HAP-1 (cell line): Measurements from ENCODE around the gene PEPD.

Source experiments
- DNase-seq, 2 experiments: peaks; one replicate each; pipeline ENCODE4 v3.0.0-alpha.2; 2016 to 2020; ENCODE audit warnings: low spot score in 2 of 2
- H3K27me3 ChIP-seq: fragments of 250-450 bp; sonication (Bioruptor Pico); 2 replicates; pipeline ENCODE4 v1.5.1; 2020; ENCODE audit warnings: low read depth, mild to moderate bottlenecking, moderate library complexity
- H3K36me3 ChIP-seq: fragments of 250-450 bp; sonication (Bioruptor Pico); replicated peaks from 2 replicates; pipeline ENCODE4 v1.5.1; 2020; ENCODE audit warnings: mild to moderate bottlenecking
- H3K4me1 ChIP-seq: fragments of 250-450 bp; sonication (Bioruptor Pico); 2 replicates; pipeline ENCODE4 v1.5.1; 2020; ENCODE audit warnings: mild to moderate bottlenecking
- H3K4me3 ChIP-seq: fragments of 250-450 bp; sonication (Bioruptor Pico); 2 replicates; pipeline ENCODE4 v1.5.1; 2020; ENCODE audit warnings: mild to moderate bottlenecking, moderate library complexity
- H3K9me3 ChIP-seq: fragments of 250-450 bp; sonication (Bioruptor Pico); 2 replicates; pipeline ENCODE4 v1.5.1; 2020; ENCODE audit warnings: mild to moderate bottlenecking, moderate library complexity
- in situ Hi-C: fragments of 300-500 bp; cut with MboI; formaldehyde crosslinking; loops from 3 replicates; pipeline ENCODE4 v1.14.3; 2020; ENCODE audit warnings: low sequenced_read_pairs, inconsistent platforms, mixed read lengths

The PEPD gene

DNA sequence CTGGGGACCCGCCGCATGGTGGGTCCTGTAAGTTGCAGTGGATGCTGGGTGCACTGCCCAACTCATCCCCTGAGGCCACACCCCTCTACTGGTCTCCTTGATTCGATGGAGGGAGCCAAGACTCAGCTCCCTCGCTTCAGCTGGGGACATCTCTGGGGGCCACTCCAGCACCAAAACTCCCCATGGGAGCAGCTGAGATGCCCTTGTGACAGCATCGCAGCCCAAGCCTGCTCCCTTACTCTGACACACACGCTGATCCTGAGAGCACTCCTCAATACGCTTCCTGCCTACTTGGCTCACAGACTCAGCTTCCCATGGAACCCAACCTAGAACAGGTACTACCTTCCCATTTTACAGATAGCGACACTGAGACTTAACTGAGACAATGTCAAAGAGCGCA lies 56.2 kb downstream of the PEPD start:
- Histone ChIP-seq H3K36me3 (no peaks in the 10 kb centered on the region), H3K4me3 (no peak overlapping the region), H3K9me3 (no peaks in the 10 kb centered on the region), H3K4me1 (no peaks in the 10 kb centered on the region), H3K27me3 (no peaks in the 10 kb centered on the region)
- DNase-seq = no peak
- in situ Hi-C loops = no loop called here

DNA sequence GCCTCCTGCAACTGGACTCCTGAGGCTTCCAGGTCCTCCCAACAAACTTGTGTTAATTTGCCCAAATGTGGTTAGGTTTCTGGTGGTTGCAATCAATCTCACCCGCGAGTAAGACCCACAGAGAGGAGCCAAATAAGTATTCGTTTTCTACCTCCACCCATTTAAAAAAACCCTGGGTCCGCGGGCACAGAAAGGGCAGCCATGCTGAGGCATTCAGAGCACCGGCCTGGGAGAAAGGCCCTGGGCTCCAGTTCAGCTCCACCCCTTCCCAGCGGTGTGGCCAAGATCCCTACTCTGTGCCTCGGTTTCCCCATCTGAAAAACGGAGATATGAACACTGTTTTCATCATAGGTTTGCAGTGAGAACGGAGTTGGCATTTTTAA lies 56.9 kb downstream of the PEPD start:
- in situ Hi-C loops = no loop called here
- no peak for DNase-seq
- H3K36me3 ChIP-seq = no peaks in the 10 kb centered on the region
- no peaks in the 10 kb centered on the region for H3K9me3 ChIP-seq
- H3K27me3 ChIP-seq = no peaks in the 10 kb centered on the region
- H3K4me3 ChIP-seq = no peak overlapping the region
- no peaks in the 10 kb centered on the region for H3K4me1 ChIP-seq

DNA sequence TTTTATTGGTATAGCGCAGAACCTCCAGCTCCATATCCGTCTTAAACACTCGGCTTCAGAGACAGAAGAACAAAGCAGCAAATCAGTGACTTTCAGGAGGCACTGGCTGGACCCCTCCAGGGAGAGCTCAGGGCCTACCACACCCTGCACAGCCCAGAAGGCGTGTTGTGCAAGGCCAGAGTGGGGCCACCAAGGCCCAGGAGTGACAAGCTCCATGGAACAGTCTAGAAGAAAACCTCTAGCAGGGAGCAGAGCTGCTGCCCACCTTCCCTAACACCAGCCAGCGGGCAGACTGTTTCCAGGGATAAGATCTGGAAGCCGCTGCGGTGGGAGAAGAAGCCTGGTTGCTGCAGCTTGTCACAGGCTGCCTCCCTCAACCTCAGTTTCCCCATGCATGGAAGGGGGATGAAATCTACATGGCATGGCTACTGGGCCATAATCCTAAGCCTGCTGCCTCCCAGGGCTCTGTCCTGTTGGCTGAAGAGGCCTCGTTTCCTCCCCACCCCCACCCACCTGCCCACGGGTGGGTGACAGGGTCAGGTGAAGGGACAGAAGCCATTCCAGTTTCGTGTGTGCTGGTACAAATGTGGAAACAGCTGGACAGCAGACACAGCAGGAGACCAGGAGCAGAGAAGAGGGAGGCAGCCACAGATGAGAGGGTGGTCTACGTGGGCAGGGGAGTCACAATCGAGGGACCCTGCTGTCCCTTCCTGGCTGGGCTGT lies 57.4 kb downstream of the PEPD start:
- no peaks in the 10 kb centered on the region for H3K27me3 ChIP-seq
- H3K36me3 ChIP-seq = no peaks in the 10 kb centered on the region
- no peaks in the 10 kb centered on the region for H3K9me3 ChIP-seq
- no peak for DNase-seq
- in situ Hi-C loops = no loop called here
- H3K4me1 ChIP-seq = no peaks in the 10 kb centered on the region
- H3K4me3 ChIP-seq = no peak overlapping the region

DNA sequence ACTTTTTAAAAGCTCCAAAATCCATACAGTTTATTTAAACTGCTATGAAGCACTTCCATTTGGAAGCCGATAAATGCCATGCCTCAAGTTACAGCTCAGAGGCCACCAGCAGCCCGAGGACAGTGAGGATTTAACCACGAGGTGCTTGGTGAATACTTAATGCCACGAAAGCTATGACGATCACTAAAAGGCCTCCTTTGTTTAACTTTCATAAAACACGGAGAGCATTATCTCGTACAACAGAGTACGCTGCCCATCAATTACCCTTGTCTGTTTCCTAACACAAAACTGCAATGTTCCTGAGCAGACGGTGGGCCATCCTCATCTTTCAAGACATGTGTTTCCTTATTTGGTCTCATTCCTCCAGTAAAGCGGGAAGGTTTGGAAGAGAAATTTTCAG lies 58.4 kb downstream of the PEPD start:
- Histone ChIP-seq H3K36me3 (no peaks in the 10 kb centered on the region), H3K9me3 (no peaks in the 10 kb centered on the region), H3K4me3 (no peak overlapping the region), H3K27me3 (no peaks in the 10 kb centered on the region), H3K4me1 (no peaks in the 10 kb centered on the region)
- in situ Hi-C loops = no loop called here
- DNase-seq = no peak

DNA sequence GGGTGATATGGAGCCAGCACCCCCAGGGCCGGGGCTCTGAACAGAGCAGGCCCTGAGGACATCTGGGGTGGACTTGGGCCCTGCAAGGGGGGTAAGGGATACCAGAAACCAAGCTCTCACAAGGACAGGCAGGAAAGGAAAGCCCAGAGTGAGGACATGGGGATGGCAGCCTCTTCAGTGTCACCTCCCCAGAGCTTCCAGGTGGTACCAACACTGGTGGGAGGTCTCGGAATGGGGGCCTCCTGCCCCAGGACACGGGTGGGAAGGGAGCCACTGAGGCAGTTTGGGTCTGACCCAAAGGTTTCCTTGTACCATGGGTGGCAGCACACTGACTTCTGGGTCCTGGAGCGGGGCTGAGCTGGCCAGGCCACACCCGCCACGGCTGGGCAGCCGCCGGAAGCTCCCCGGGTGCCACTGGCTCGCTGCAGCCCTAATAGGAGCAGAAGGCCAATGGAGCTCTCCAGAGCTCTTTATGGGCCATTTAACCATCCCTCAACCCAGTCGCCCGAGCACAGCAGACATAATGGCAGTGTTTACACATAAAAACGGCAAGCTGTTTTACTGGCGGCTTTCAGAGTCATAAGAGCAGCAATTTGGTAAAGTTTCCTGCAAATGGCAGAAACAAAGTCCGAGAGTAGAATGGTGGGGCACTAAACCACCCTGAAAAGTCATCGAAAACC lies 59.3 kb downstream of the PEPD start:
- H3K9me3 ChIP-seq = no peaks in the 10 kb centered on the region
- in situ Hi-C loops = no loop called here
- H3K36me3 ChIP-seq = no peaks in the 10 kb centered on the region
- no peaks in the 10 kb centered on the region for H3K27me3 ChIP-seq
- H3K4me1 ChIP-seq = no peaks in the 10 kb centered on the region
- no peak overlapping the region for H3K4me3 ChIP-seq
- no peak for DNase-seq

DNA sequence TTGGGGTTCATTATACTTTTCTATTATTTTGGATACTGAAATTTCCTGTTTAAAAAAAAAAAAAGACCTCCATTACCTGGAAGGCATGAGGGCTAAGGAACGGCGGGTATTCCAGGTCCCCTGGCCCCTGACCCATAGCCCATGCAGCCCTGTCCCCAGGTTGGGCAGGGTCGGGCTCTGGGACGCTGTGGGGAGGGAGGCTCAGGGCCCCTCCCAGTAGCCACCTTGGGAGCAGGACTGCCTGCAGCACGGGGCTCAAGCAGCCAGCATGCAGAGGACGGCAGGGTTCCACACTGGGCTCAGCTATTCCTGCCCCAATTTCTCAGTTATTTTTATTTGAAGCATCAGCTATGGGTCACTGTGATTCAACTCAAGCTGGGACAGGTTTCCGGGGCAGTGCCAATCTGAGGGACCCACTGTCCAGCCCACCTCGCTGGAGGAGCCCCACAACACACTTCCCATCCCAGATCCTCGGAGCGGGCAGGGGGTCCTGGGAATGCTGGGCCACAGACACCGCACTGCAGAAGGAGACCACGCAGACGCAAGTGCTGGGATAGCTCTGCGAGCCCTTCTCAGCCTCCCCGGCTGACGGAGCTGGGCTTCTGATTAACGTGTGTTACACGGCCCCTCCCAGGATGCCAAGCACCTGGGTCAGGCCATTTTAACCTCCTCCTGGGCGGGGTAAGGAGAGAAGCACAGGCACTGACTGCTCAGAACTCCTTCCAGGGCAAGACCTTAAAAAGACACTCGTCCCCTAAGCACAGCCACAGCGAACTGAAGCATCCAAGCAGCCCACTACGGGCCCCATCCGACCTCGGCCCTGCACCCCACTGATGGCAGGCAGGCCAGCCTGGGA lies 60.1 kb downstream of the PEPD start:
- no peaks in the 10 kb centered on the region for H3K36me3 ChIP-seq
- no peaks in the 10 kb centered on the region for H3K4me1 ChIP-seq
- in situ Hi-C loops = no loop called here
- H3K27me3 ChIP-seq = no peaks in the 10 kb centered on the region
- no peaks in the 10 kb centered on the region for H3K9me3 ChIP-seq
- H3K4me3 ChIP-seq = no peak overlapping the region
- no peak for DNase-seq

DNA sequence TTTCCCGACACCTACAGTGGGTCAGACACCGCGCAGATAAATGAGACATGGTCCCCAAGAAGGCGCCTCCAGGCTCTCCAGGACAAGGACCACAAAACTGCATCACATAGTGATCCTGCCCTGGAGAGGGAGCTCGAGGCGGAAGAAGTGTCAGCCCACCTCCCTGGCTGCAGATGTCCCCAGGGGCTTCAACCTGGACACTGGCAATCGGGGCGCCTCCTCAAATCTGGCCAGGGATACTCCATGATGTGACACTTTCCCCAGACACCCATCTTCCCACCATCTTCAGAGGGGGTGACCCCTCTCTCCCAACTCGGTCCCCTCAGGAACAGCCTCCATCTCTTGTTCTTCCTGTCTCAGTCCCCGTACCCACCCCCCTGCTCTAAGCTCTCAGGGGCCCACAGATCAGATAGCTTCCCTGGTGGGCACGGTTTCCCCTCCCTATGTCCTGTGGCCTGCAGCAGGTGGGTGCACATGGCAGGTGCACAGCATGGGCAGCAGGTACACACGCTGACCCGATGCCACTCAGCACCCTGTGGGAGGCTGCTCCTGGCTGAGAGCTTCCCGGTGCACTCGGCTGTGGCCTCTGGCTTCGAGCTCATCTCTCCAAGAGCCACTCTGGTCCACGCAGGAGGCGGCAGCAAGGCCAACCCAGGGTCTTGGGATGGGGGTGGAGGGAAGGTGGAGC lies 61.2 kb downstream of the PEPD start:
- Histone ChIP-seq H3K27me3 (no peaks in the 10 kb centered on the region), H3K4me3 (no peak overlapping the region), H3K9me3 (no peaks in the 10 kb centered on the region), H3K36me3 (no peaks in the 10 kb centered on the region), H3K4me1 (no peaks in the 10 kb centered on the region)
- in situ Hi-C loops = no loop called here
- no peak for DNase-seq

DNA sequence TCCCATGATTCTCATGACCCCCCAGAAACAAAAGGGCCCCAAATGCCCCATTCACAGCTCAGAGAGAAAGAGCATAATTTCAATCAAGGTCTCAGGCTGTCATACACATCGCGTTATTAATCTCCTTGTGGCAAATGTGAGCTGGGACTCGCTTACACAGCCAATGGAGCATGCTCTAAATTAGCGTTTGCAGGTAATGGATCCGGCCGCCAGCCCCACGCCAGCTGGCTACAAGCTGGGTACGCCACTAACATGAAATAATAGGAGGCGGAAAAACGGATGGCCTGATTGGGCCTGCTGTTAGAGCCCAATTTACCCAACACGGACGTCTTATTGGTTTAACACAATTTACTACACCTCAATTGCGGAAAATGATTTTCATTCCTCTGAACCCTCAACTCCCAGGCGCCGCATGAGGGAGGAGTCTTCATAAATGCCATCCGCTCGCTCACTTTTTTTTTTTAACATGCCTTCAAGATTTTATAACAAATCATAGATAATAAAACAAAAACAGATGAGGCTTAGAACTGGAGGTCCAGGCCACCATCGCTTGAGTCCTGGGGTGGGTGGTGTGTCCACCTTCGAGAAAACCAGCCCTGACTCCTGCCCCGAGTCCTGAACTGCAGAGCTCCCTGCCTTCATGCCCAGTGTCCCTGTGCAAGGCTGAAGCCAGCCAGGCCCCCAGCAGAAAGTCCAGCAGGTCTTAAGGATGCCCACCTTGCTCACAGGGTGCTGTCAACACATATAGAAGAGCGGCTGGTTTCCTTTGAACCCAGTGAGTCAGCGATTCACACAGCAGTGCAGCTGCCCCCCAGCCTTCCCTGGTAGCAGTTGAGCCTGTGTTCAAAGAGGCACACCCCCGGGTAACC lies 62.1 kb downstream of the PEPD start:
- in situ Hi-C loops = no loop called here
- H3K9me3 ChIP-seq = no peaks in the 10 kb centered on the region
- H3K27me3 ChIP-seq = no peaks in the 10 kb centered on the region
- no peak overlapping the region for H3K4me3 ChIP-seq
- H3K4me1 ChIP-seq = no peaks in the 10 kb centered on the region
- DNase-seq = no peak
- H3K36me3 ChIP-seq = no peaks in the 10 kb centered on the region

DNA sequence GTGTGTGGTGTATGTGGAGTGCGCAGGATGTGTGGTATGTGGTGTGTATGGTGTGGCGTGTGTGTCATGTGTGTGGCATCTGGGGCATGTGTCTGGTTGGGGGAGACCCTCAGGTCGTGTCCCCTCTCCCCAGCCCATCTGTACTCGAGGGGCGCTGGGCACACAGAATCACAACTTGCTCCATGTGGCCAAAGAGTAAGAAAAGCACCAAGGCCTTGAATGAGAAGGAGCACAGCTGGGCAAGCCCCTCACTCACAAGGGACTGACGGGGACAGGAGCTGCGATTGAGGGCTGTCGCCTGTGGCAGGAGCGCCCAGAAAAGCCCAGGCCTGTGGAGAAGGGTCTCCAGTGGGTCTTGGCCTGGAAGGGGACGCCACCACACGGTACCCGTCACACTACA lies 62.8 kb downstream of the PEPD start:
- no peaks in the 10 kb centered on the region for H3K36me3 ChIP-seq
- in situ Hi-C loops = no loop called here
- no peaks in the 10 kb centered on the region for H3K9me3 ChIP-seq
- no peak overlapping the region for H3K4me3 ChIP-seq
- H3K27me3 ChIP-seq = no peaks in the 10 kb centered on the region
- no peak for DNase-seq
- H3K4me1 ChIP-seq = no peaks in the 10 kb centered on the region

DNA sequence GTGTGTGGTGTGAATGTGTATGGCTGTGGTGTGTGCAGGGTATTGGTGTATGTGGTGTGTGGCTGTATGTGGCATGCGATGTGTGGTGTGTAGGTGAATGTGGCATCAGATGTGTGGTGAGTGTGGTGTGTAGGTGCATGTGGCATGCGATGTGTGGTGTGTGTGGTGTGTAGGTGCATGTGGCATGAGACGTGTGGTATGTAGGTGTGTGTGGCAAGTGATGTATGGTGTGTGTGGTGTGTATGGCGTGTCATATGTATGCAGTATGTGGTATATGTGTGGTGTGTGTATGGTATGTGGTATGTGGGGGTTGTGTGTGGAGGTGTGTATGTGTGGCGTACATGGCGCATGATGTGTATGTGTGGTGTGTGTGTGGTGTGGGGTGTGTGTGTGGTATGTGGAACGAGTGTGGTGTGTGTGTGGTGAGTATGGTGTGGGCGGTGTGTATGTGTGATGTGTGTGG lies 63.4 kb downstream of the PEPD start:
- Histone ChIP-seq H3K4me3 (no peak overlapping the region), H3K27me3 (no peaks in the 10 kb centered on the region), H3K9me3 (no peaks in the 10 kb centered on the region), H3K36me3 (no peaks in the 10 kb centered on the region), H3K4me1 (no peaks in the 10 kb centered on the region)
- no peak for DNase-seq
- in situ Hi-C loops = no loop called here

DNA sequence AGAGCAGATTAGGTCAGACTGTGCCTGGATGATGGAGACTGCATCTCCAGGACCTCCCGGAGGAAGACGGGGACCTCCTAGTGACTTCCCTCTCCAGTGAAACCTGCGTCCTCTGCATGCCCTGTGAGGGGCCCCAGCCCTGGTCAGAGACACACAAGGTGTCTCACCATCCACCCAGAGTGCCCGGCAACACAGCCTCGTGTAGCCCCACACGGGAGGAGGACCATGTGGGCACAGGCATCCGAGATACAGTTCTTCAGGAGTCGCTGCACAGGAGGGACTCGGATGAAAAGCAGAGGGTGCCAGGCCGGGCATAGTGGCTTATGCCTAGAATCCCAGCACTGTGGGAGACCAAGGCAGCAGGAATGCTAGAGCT lies 64.8 kb downstream of the PEPD start:
- Histone ChIP-seq H3K27me3 (no peaks in the 10 kb centered on the region), H3K9me3 (no peaks in the 10 kb centered on the region), H3K4me1 (no peaks in the 10 kb centered on the region), H3K4me3 (no peak overlapping the region), H3K36me3 (no peaks in the 10 kb centered on the region)
- in situ Hi-C loops = no loop called here
- DNase-seq = no peak

DNA sequence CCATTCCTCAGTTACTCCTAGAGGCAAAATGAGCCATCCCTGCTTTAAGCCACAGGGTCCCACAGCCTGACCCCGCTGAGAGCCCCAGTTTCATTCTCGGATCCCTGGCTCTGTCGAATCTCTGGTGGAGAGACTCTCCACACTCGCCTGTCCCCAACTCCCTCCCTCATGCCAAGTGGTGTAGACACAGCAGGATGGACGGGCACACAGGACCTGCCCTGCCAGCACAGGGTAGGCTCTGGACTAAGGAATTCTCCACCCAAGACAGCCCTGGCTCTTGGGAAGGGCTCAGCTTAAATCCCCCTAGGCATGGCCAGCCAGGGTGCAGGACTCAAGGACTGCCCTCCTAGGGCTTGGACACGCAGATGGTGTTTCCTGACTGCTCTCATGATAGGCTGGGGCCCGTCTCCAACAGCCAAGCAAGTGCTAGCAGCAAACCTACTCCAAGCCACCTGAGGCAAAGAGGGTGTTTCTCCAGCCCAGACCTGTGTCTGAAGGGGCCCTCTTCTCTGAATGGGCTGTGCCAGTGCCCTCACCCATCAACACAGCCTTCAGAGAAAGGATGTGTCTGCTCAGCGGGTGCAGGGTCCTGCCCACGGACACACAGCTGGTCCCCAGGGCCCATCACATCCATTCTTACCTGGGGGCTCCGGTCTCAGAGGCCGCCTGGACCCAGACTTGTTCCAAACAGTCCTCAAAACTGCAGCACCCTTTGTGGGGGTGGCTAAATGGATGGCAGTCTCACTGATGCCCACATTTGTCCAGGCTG lies 65.3 kb downstream of the PEPD start:
- in situ Hi-C loops = no loop called here
- Histone ChIP-seq H3K4me1 (no peaks in the 10 kb centered on the region), H3K4me3 (no peak overlapping the region), H3K27me3 (no peaks in the 10 kb centered on the region), H3K36me3 (no peaks in the 10 kb centered on the region), H3K9me3 (no peaks in the 10 kb centered on the region)
- DNase-seq = no peak
